Panc1 (cell line): ENCODE data around the gene TWNK. TPM values are rescaled to one million over a fixed set of nuclear protein-coding genes. Genes with fewer than 3 reads are reported as not detected.
"Not testable (repeated sequence)": the region's sequence is repeated elsewhere in the genome, so short reads cannot be mapped to it uniquely, and the experiment has no call there.

ENCODE experiments used
- ATAC-seq: fragments of 200-7000 bp; cut with Tn5 transposase; 2 replicates; pipeline ENCODE4 v1.9.1; 2020; ENCODE audit warnings: mild to moderate bottlenecking, moderate library complexity
- BruUV-seq: library from RNA; stranded (reverse); fragments of 400-500 nt; replicated peaks from 2 replicates; lab custom pipeline; 2021; lab: Mats Ljungman, UMichigan
- CTCF ChIA-PET: fragments of 300-600 bp; sonication (Branson Sonifier 250); formaldehyde crosslinking; loops from one replicate; lab custom pipeline; 2022; ENCODE audit warnings: antibody characterized with exemption; lab: Charles Lee
- POLR2A ChIA-PET: fragments of 300-600 bp; sonication (Branson Sonifier 250); formaldehyde crosslinking; loops from one replicate; lab custom pipeline; 2022; ENCODE audit warnings: antibody characterized with exemption; lab: Charles Lee
- DNase-seq: peaks from one replicate; pipeline ENCODE4 v3.0.0-alpha.2; 2010; ENCODE audit warnings: low read depth, low spot score
- H3K27ac ChIP-seq: 2 replicates; pipeline ENCODE4 v1.5.1; 2011; ENCODE audit warnings: mild to moderate bottlenecking, low read length, inconsistent platforms
- H3K27me3 ChIP-seq: fragments of 200-500 bp; sonication (Bioruptor generic); 2 replicates; pipeline ENCODE4 v1.6.0; 2014; ENCODE audit warnings: low read length, inconsistent platforms; ENCODE audit not compliant: control insufficient read depth, insufficient read depth
- H3K36me3 ChIP-seq: fragments of 200-500 bp; sonication (Bioruptor generic); 2 replicates; pipeline ENCODE4 v1.5.1; 2014; ENCODE audit warnings: inconsistent platforms, mild to moderate bottlenecking, low read length, moderate library complexity; ENCODE audit not compliant: control insufficient read depth, insufficient read depth
- H3K4me1 ChIP-seq: 2 replicates; pipeline ENCODE4 v1.5.1; 2011; ENCODE audit warnings: inconsistent platforms, mild to moderate bottlenecking, low read length, moderate library complexity; ENCODE audit not compliant: control insufficient read depth, insufficient read depth
- H3K4me3 ChIP-seq, 2 experiments: 2 replicates each; pipeline ENCODE4 v1.5.1; 2011 to 2012; ENCODE audit warnings: low read depth in 2 of 2, low read length in 2 of 2, mild to moderate bottlenecking in 2 of 2, inconsistent platforms in 1 of 2, moderate library complexity in 1 of 2
- H3K9me3 ChIP-seq: fragments of 200-500 bp; sonication (Bioruptor generic); 2 replicates; pipeline ENCODE4 v1.5.1; 2014; ENCODE audit warnings: low read depth, mild to moderate bottlenecking, inconsistent platforms, low read length, moderate library complexity; ENCODE audit not compliant: control insufficient read depth, insufficient read depth
- POLR2AphosphoS5 ChIP-seq: IDR thresholded peaks from 2 replicates; pipeline ENCODE4 v1.6.1; 2012; ENCODE audit warnings: mild to moderate bottlenecking, low read depth, low read length, moderate library complexity
- SIN3A ChIP-seq: IDR thresholded peaks from 2 replicates; pipeline ENCODE4 v1.6.1; 2012; ENCODE audit warnings: low read depth, mild to moderate bottlenecking, low read length, moderate library complexity, borderline replicate concordance; ENCODE audit not compliant: insufficient read depth
- TCF7L2 ChIP-seq: IDR thresholded peaks from 2 replicates; pipeline ENCODE4 v1.6.1; 2011; ENCODE audit warnings: mild to moderate bottlenecking, low read depth, low read length, inconsistent platforms
- in situ Hi-C: cut with HindIII; loops from 2 replicates; pipeline ENCODE4 v1.10.0; 2016; ENCODE audit warnings: low sequenced_read_pairs, low pct_unique_long_range_greater_than_20kb
- intact Hi-C: fragments of 100-400 bp; cut with micrococcal nuclease; formaldehyde crosslinking; loops from one replicate; pipeline ENCODE4 v1.10.0; 2022; ENCODE audit not compliant: unreplicated experiment
- total RNA-seq: library from RNA; stranded (reverse); gene quantifications from one replicate; pipeline ENCODE4 v1.2.1, GENCODE V29; 2021; ENCODE audit not compliant: unreplicated experiment
- TF ChIP-seq, protein P1 (sequence below): fragments of 450-650 bp; IDR thresholded peaks from 2 replicates; pipeline ENCODE4 v1.5.1; 2017; ENCODE audit warnings: mild to moderate bottlenecking
- TF ChIP-seq, protein P2 (sequence below), 2 experiments: IDR thresholded peaks; 2 replicates each; pipeline ENCODE4 v1.6.1; 2011 to 2012; ENCODE audit warnings: low read depth in 2 of 2, control low read depth in 1 of 2, low read length in 1 of 2, mild to moderate bottlenecking in 1 of 2, moderate library complexity in 1 of 2; ENCODE audit not compliant: insufficient read depth in 1 of 2

TWNK gene
- total RNA-seq, 1 experiment from 2014 or later = 30.5 TPM

DNA sequence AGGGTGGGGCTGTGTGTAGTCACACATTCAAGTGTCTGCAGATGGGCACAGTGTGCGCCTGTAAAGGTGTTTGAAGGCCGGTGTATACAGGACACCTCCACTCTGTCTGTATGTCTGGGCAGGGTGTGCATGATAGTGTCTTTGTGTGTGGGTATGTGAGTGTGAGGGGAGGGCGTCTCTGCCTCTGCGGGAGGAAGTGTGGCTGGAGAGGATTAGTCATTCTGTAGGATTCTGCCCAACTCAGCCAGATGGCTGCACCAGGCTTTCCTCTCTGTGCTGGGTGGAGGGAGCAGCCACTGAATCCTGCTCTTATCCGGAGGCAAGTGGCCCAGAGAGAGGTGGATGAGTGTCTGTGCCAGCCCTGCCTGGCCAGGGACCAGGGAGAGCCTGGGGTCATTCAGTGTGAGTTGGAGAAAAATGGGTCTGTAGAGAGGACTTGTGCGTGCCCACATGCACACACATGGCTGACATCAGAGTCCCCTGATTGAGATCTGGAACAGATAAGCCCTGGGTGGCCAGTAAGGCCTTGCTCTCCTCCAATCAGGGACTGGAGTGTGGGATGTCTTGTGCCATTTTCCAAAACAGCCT, 45.4 kb downstream of the TWNK start:
- ChIA-PET POLR2A (no interaction called here), CTCF (interaction anchor here (1.4 to 3.1 kb wide), 2 partner anchors 9 to 15 kb away, joined by 11 to 22 read pairs; no protein-coding TSS in a partner anchor)
- peaks cover 20% of the 10 kb centered on the region for H3K4me1 ChIP-seq
- intact Hi-C loops = no loop called here
- TF ChIP-seq SIN3A = 0 out of 2 replicates have a peak, but pooled peaks have one; percentile 2
- TF ChIP-seq, protein P1, sequence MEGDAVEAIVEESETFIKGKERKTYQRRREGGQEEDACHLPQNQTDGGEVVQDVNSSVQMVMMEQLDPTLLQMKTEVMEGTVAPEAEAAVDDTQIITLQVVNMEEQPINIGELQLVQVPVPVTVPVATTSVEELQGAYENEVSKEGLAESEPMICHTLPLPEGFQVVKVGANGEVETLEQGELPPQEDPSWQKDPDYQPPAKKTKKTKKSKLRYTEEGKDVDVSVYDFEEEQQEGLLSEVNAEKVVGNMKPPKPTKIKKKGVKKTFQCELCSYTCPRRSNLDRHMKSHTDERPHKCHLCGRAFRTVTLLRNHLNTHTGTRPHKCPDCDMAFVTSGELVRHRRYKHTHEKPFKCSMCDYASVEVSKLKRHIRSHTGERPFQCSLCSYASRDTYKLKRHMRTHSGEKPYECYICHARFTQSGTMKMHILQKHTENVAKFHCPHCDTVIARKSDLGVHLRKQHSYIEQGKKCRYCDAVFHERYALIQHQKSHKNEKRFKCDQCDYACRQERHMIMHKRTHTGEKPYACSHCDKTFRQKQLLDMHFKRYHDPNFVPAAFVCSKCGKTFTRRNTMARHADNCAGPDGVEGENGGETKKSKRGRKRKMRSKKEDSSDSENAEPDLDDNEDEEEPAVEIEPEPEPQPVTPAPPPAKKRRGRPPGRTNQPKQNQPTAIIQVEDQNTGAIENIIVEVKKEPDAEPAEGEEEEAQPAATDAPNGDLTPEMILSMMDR = no peak
- in situ Hi-C loops = no loop called here
- DNase-seq (no peak), ATAC-seq (peak; percentile 56)
- H3K27ac ChIP-seq = no peak overlapping the region; the same call in 1 of the 2 replicates
- no peaks in the 10 kb centered on the region; the same call in 1 of the 2 replicates for H3K36me3 ChIP-seq
- H3K4me3 ChIP-seq = peak overlapping the region; percentile 69 to 94
- no peaks in the 10 kb centered on the region for H3K27me3 ChIP-seq
- no TSS peak for BruUV-seq
- H3K9me3 ChIP-seq = no peaks in the 10 kb centered on the region

DNA sequence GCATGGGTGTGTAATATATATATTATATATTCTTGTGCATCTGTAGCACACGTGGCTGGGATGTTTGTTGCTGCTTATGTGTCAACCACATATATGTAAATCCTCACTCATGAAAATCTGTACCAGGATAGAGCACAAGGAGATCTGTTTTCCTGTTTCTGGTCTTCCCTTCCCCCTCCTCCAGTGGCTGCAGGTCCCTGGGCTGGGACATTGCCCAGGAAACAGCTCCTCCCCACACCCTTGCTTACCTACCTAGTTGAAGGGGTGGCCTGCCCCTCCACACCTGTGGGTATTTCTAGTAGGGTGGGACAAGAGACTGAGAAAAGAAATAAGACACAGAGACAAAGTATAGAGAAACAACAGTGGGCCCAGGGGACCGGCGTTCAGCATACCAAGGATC, 45.9 kb downstream of the TWNK start:
- Histone ChIP-seq H3K4me1 (peaks cover 20% of the 10 kb centered on the region), H3K36me3 (no peaks in the 10 kb centered on the region; the same call in 1 of the 2 replicates), H3K27me3 (no peaks in the 10 kb centered on the region), H3K9me3 (no peaks in the 10 kb centered on the region), H3K4me3 (peak overlapping the region; percentile 69 to 94; a peak in 3 of 4 replicates), H3K27ac (no peak overlapping the region)
- TF ChIP-seq, protein P2, sequence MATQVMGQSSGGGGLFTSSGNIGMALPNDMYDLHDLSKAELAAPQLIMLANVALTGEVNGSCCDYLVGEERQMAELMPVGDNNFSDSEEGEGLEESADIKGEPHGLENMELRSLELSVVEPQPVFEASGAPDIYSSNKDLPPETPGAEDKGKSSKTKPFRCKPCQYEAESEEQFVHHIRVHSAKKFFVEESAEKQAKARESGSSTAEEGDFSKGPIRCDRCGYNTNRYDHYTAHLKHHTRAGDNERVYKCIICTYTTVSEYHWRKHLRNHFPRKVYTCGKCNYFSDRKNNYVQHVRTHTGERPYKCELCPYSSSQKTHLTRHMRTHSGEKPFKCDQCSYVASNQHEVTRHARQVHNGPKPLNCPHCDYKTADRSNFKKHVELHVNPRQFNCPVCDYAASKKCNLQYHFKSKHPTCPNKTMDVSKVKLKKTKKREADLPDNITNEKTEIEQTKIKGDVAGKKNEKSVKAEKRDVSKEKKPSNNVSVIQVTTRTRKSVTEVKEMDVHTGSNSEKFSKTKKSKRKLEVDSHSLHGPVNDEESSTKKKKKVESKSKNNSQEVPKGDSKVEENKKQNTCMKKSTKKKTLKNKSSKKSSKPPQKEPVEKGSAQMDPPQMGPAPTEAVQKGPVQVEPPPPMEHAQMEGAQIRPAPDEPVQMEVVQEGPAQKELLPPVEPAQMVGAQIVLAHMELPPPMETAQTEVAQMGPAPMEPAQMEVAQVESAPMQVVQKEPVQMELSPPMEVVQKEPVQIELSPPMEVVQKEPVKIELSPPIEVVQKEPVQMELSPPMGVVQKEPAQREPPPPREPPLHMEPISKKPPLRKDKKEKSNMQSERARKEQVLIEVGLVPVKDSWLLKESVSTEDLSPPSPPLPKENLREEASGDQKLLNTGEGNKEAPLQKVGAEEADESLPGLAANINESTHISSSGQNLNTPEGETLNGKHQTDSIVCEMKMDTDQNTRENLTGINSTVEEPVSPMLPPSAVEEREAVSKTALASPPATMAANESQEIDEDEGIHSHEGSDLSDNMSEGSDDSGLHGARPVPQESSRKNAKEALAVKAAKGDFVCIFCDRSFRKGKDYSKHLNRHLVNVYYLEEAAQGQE (IDR thresholded peaks at IDR 0.05; ENCODE audit: insufficient read depth in 1 of 2, low read depth in 2 of 2, low read length in 1 of 2) = no peak
- TF ChIP-seq TCF7L2 (no peak), POLR2AphosphoS5 (no peak), SIN3A (no peak)
- TF ChIP-seq, protein P1 = no peak
- intact Hi-C loops (no loop called here), in situ Hi-C loops (no loop called here)
- DNase-seq (no peak), ATAC-seq (no peak)
- ChIA-PET POLR2A (no interaction called here), CTCF (no interaction called here)
- no TSS peak for BruUV-seq

DNA sequence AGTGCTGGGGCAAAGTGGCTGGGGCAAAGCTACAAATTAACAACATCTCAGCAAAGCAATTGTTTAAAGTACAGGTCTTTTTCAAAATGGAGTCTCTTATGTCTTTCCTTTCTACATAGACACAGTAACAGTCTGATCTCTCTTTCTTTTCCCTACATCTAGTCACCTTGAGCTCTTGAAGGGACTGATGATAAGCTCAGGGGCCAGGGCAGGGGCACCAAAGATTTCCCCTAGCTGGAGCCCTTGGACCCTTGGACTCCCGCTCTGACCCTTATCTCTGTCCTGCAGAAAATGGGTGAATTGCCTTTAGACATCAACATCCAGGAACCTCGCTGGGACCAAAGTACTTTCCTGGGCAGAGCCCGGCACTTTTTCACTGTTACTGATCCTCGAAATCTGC, 47.1 kb downstream of the TWNK start:
- H3K4me3 ChIP-seq, H3K27me3 ChIP-seq, BruUV-seq, H3K27ac ChIP-seq, DNase-seq, H3K9me3 ChIP-seq, POLR2A ChIA-PET, ATAC-seq, intact Hi-C loops, H3K36me3 ChIP-seq, in situ Hi-C loops: not testable (repeated sequence)
- CTCF ChIA-PET = interaction anchor here (1.2 kb wide), 1 partner anchor 20 kb away, joined by 3 read pairs; no protein-coding TSS in a partner anchor
- H3K4me1 ChIP-seq = peaks cover 19% of the 10 kb centered on the region
